ENCODE results near the gene CLEC20A. TPM values are rescaled to one million over a fixed set of nuclear protein-coding genes. Genes with fewer than 3 reads are reported as not detected.

The CLEC20A gene
- total and polyA plus RNA-seq, 9 of the 15 experiments (the other 6 are each of a cell fraction or from before 2014, with no cell fraction given): not detected

DNA sequence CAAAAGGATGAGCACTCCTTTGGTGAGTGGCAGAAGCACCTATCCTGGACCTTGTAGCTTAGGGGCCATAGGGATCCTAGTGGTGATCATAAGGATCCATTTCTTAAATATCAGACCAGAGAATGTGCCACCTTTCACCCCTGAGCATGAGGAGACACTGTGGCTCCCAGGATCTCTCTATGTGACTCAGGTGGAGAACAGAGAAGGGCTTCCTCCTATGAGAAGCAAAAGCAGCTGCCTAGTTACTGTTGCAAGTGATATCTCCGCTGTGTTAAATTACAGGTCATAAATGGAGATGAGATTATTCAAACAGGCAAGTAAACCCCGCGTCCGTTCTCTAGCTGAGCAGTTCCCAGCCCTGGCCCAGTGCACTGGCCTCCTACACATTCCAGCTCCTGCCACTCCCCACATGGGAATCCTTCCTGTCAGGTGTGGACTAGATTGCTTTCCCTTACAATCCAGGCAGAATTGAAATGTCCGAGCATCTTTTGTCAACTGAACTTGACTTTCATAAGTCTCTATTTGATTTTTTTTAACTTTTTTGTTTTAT lies 26.3 kb downstream of the CLEC20A start:
- no peak for DNase-seq (ENCODE audit: extremely low read depth in 1 of 4, low spot score in 3 of 4)

More for the DNA sequence above, 26.3 kb downstream of the CLEC20A start:
- no peaks in the 10 kb centered on the region for H4K20me1 ChIP-seq (replicated peaks; ENCODE audit: control insufficient read depth, insufficient read depth, low read length)
- no peaks in the 10 kb centered on the region for H3K9me1 ChIP-seq (ENCODE audit: control insufficient read depth, insufficient read depth, low read length)
- no peaks in the 10 kb centered on the region for H3K79me2 ChIP-seq (ENCODE audit: control insufficient read depth, insufficient read depth, low read length)
- in situ Hi-C loops (cut with MboI): no loop called here
- no peak for FAIRE-seq
- ChIA-PET POLR2A (interaction anchor here (1.1 kb wide), 1 partner anchor 16 kb away, joined by 3 read pairs; no protein-coding TSS in a partner anchor), CTCF (ENCODE audit: low intra/inter-chr PET ratio) (no interaction called here)
- H3K4me1 ChIP-seq (replicated peaks in 1 of 2; ENCODE audit: control insufficient read depth in 2 of 2, insufficient read depth in 2 of 2, low read length in 2 of 2): no peaks in the 10 kb centered on the region
- H2AFZ ChIP-seq (ENCODE audit: low read depth, low read length): no peak overlapping the region
- ATAC-seq: no peak
- WGBS (ENCODE audit: insufficient coverage, low coverage, missing lambda C conversion rate): 0% methylated on average over 5 of the region's 5 CpGs
- H3K9me3 ChIP-seq (replicated peaks; ENCODE audit: control insufficient read depth, insufficient read depth, low read depth, low read length): no peaks in the 10 kb centered on the region
- no peak overlapping the region for H3K4me2 ChIP-seq (ENCODE audit: insufficient read depth, low read length)
- intact Hi-C loops (cut with micrococcal nuclease): no loop called here
- no peak overlapping the region for H3K27ac ChIP-seq (ENCODE audit: extremely low read depth, low read depth, low read length)
- no TSS peak for BruUV-seq (replicated peaks)
- no peaks in the 10 kb centered on the region for H3K36me3 ChIP-seq (ENCODE audit: control insufficient read depth, insufficient read depth, low read length)
- H3K27me3 ChIP-seq (ENCODE audit: control insufficient read depth in 2 of 2, insufficient read depth in 2 of 2, low read length in 2 of 2): peaks cover 0 to 4% of the 10 kb centered on the region in 2 experiments; a peak in 1 of 5 replicates
- TF ChIP-seq RBBP5 (IDR thresholded peaks at IDR 0.05; ENCODE audit: borderline replicate concordance, insufficient read depth, low read length, poor library complexity, severe bottlenecking): no peak
- TF ChIP-seq MTA2 (IDR thresholded peaks at IDR 0.05; ENCODE audit: low read depth): no peak
- no peak for TF ChIP-seq STAT5A (IDR thresholded peaks at IDR 0.05; ENCODE audit: borderline replicate concordance, low read length)
- TF ChIP-seq SIN3B (IDR thresholded peaks at IDR 0.05; ENCODE audit: low read depth): no peak
- no peak for TF ChIP-seq ZC3H8 (IDR thresholded peaks at IDR 0.05)
- TF ChIP-seq ZKSCAN8 (CRISPR knock-in tag; IDR thresholded peaks at IDR 0.05): no peak
- TF ChIP-seq GATAD2A (IDR thresholded peaks at IDR 0.05): no peak
- no peak for TF ChIP-seq ZNF217 (CRISPR knock-in tag; IDR thresholded peaks at IDR 0.05)
- TF ChIP-seq NEUROD1 (IDR thresholded peaks at IDR 0.05; ENCODE audit: borderline replicate concordance, low read depth, low read length, partially characterized antibody): no peak
- TF ChIP-seq, protein P1, sequence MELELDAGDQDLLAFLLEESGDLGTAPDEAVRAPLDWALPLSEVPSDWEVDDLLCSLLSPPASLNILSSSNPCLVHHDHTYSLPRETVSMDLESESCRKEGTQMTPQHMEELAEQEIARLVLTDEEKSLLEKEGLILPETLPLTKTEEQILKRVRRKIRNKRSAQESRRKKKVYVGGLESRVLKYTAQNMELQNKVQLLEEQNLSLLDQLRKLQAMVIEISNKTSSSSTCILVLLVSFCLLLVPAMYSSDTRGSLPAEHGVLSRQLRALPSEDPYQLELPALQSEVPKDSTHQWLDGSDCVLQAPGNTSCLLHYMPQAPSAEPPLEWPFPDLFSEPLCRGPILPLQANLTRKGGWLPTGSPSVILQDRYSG (tag; conservative IDR thresholded peaks at IDR 0.05; ENCODE audit: low read depth): no peak
- no peak for TF ChIP-seq RCOR1 (IDR thresholded peaks at IDR 0.05; ENCODE audit: borderline replicate concordance in 1 of 2, low read depth in 2 of 2, low read length in 2 of 2)
- no peak for TF ChIP-seq ZBTB7A (IDR thresholded peaks at IDR 0.05; ENCODE audit: borderline replicate concordance, control insufficient read depth, low read depth, low read length)
- TF ChIP-seq, protein P2, sequence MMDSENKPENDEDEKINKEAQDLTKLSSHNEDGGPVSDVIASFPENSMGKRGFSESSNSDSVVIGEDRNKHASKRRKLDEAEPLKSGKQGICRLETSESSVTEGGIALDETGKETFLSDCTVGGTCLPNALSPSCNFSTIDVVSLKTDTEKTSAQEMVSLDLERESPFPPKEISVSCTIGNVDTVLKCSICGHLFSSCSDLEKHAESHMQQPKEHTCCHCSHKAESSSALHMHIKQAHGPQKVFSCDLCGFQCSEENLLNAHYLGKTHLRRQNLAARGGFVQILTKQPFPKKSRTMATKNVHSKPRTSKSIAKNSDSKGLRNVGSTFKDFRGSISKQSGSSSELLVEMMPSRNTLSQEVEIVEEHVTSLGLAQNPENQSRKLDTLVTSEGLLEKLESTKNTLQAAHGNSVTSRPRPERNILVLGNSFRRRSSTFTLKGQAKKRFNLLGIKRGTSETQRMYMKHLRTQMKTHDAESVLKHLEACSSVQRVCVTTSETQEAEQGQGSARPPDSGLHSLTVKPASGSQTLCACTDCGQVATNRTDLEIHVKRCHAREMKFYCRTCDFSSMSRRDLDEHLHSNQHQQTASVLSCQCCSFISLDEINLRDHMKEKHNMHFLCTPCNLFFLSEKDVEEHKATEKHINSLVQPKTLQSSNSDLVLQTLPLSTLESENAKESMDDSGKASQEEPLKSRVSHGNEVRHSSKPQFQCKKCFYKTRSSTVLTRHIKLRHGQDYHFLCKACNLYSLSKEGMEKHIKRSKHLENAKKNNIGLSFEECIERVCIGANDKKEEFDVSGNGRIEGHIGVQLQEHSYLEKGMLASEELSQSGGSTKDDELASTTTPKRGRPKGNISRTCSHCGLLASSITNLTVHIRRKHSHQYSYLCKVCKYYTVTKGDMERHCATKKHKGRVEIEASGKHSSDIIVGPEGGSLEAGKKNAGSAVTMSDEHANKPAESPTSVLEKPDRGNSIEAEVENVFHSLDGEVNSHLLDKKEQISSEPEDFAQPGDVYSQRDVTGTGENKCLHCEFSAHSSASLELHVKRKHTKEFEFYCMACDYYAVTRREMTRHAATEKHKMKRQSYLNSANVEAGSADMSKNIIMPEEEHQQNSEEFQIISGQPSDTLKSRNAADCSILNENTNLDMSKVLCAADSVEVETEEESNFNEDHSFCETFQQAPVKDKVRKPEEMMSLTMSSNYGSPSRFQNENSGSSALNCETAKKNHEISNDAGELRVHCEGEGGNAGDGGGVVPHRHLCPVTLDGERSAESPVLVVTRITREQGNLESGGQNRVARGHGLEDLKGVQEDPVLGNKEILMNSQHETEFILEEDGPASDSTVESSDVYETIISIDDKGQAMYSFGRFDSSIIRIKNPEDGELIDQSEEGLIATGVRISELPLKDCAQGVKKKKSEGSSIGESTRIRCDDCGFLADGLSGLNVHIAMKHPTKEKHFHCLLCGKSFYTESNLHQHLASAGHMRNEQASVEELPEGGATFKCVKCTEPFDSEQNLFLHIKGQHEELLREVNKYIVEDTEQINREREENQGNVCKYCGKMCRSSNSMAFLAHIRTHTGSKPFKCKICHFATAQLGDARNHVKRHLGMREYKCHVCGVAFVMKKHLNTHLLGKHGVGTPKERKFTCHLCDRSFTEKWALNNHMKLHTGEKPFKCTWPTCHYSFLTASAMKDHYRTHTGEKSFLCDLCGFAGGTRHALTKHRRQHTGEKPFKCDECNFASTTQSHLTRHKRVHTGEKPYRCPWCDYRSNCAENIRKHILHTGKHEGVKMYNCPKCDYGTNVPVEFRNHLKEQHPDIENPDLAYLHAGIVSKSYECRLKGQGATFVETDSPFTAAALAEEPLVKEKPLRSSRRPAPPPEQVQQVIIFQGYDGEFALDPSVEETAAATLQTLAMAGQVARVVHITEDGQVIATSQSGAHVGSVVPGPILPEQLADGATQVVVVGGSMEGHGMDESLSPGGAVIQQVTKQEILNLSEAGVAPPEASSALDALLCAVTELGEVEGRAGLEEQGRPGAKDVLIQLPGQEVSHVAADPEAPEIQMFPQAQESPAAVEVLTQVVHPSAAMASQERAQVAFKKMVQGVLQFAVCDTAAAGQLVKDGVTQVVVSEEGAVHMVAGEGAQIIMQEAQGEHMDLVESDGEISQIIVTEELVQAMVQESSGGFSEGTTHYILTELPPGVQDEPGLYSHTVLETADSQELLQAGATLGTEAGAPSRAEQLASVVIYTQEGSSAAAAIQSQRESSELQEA (IDR thresholded peaks at IDR 0.05; ENCODE audit: low read depth): no peak
- TF ChIP-seq RBM22 (IDR thresholded peaks at IDR 0.05; ENCODE audit: low read depth, low read length, poor library complexity, severe bottlenecking): no peak
- TF ChIP-seq ZSCAN32 (CRISPR knock-in tag; IDR thresholded peaks at IDR 0.05): no peak
- H3K4me3 ChIP-seq: no peak overlapping the region
- no peak overlapping the region for H3K9ac ChIP-seq (ENCODE audit: insufficient read depth in 1 of 2, low read depth in 2 of 2, low read length in 2 of 2)

All from K562 (cell line).